Measurements from ENCODE around the gene EXOC3L1.

The EXOC3L1 gene

DNA sequence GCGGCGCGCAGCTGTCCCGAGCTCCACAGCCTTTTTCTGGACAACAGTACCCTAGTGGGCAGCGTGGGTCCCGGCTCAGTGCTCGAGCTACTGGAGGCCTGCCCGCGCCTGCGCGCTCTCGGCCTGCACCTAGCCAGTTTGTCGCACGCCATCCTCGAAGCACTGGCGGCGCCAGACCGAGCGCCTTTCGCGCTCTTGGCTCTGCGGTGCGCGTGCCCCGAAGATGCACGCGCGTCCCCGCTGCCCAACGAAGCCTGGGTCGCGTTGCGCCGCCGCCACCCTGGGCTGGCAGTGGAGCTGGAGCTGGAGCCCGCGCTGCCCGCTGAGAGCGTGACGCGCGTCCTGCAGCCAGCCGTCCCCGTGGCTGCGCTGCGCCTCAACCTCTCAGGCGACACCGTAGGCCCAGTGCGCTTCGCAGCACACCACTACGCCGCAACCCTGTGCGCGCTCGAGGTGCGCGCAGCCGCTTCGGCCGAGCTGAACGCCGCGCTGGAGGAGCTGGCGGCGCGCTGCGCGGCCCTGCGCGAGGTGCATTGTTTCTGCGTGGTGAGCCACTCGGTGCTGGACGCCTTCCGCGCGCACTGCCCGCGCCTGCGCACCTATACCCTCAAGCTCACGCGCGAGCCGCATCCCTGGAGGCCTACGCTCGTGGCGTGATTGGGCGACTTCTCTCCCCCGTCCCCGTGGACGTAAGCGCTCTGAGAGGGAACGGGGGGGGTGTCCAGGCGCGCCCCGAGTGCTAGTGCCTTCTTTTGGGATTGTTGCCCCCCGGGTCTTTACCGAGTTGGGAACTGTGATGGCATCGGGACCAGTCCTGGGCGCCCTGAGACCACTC lies 26.6 kb downstream of the EXOC3L1 start:
- DNase-seq, result no peak

DNA sequence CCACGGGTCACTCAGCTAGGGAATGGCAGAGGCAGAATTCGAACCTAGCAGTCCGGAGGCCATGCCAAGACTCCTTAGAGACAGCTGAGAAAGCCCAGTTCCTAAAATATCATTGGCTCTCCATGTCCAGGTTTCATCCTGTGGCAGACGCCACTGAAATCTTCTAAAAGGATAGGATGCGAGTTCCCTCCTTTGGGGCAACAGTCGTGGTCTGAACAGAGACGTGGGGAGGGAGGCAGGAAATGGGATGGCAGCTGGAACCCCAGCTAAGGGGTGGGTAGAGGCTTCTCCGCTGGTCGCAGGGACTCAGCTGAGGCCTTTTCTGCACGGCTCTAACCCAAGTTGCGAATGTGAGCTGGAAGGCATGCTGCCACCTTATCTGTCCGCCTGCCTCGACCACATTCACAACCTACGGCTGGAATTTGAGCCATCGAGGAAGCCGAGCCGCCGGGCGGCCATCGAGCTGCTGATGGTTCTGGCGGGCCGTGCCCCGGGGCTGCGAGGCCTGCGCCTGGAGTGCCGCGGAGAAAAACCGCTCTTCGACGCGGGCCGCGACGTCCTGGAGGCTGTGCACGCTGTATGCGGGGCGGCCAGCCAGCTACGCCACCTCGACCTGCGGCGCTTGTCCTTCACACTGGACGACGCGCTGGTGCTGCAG lies 27.3 kb downstream of the EXOC3L1 start:
- no peak for DNase-seq

GRCh38 chr16:67161595-67162058 lies 28.3 kb downstream of the EXOC3L1 start:
- no peak for DNase-seq

GRCh38 chr16:67158637-67159600 lies 31.0 kb downstream of the EXOC3L1 start:
- DNase-seq, result peak; percentile 15

DNA sequence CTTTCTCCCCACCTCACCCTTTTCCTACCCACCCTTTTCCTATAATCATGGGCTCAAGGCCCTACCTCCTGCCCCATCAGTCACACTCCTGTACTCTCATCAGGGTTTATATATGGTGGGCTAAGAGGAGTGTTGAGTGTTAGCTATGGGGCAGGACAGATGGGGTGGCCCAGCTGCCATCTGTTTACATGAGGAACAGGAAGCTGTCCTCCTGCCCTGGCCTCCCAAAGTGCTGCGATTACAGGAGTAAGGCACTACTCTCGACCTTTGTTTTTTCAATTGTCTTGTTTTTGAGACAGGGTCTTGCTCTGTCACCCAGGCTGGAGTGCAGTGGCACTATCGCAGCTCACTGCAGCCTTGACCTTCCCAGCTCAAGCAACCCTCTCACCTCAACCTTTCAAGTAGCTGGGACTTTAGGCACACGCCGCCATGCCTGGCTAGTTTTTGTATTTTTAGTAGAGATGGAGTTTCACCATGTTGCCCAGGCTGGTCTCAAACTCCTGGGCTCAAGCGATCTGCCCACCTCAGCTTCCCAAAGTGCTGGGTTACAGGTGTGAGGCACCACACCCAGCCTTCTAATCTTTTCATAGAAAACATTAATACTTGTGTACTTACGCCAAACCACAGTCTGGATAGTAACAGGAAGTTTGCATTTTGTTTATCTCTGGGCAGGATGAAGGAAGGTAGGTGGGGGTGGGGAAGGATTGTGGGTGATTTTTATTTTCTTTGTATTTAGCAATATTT lies 31.9 kb downstream of the EXOC3L1 start:
- DNase-seq, result no peak

DNA sequence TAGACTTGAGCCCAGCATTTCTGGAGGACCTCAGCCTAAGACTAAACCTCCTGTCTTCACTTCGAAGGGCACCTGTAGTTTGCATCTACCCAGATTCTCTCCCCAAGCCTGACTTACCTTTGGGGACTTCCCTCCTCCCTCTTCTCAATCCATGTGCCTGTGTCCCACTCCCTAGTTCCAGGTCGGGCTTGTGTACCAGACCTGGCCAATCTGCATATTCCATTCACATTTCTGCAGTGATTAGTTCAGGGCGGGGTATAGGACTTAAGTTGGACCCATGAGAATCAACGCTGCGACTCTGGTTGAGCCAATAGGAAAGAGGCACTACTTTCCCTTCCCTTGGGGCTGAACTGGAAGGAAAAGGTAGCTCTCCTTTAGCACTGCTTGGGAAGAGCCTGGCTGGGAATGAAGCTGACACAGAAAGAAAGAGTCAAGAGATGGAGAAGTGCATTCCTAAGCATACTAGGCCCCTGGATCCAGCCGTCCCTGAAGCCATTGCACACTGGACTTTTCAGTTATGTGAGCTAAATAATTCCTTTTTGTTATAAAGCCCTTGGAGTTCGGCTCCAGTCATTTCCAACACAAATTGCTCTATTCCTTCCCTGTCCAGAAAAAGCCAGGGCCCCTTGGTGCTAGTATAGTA lies 32.7 kb downstream of the EXOC3L1 start:
- DNase-seq, result no peak

DNA sequence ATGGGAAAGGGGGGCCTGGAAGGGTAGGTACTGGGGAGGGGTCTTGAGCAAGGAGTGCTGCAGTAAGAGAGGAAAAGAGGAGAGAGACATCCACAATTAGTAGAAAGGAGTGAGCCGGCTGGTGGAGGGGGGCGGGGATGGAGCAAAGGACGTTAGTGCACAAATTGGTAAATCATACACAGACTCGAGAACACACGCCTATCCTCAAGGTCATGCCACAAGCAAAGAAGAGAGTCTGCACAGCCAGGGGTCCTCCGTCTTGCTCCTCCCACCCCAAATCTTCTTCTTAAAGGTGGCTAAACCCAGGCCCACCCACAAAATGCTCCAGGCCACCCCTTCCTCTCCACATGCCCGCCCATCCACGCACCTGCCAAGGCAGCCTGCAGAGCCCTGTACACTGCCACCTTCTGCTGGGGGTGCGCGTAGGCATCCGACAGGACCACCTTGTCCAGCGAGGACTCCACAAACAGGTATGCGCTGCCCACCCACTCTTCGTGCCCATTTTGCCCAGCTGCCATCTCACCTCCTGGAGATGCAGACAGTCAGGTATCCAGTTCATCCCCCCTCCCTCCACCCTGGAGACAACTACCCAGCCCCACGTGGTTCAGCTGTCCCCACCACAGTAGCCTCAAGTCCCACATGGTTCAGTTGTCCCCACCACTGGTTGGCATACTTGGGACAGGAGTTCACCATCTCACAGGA lies 33.6 kb downstream of the EXOC3L1 start:
- DNase-seq, result no peak

DNA sequence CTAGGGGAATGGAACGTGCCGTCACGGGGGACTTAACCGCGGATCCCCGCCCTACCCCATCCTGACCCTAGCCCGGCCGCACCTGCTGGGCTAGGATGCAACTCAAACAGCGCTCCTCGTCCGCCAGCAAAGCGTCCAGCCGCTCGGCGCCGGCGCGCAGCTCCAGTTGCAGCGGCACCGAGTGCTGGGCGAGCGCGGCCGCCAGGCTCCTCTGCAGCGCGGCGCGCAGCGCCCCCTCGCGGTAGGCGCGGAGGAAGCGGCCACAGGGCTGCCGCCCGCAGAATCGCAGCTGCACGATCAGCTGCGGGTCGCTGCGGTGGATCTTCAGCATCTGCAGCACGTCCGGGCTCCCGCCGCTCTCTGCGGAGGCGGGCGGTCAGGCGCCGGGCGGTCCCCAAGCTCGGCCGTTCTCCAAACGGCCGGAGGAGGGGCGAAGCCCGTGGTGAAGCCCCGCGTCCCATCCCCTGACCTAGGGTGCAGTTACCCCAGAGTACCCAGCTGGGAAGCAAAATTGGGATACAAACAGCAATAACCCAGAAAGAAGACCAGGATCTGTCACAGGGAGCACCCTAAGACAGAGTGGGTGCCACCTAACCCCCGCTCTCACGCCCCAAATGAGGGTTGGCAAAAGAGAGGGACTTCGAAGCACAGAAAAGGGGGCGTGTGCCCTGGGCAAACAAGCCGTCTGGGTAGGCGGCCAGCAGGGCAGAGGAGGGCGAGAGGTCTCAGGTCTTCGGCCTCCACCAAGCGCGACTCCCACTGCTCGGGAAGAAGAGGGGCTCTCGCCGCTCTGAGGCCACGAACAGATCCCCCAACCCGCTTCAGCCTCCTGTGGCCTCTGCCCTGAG lies 34.4 kb downstream of the EXOC3L1 start:
- peak; percentile 66 for DNase-seq

GRCh38 chr16:67154578-67155294 lies 35.2 kb downstream of the EXOC3L1 start:
- DNase-seq, result no peak

- no peak for DNase-seq
Observed at GRCh38 chr16:67151431-67152097, 38.4 kb downstream of the EXOC3L1 start.

GRCh38 chr16:67150833-67151396 lies 39.0 kb downstream of the EXOC3L1 start, which contains the start of gene B3GNT9:
Gene B3GNT9 (minus strand): TSS chr16:67150998. CDS start chr16:67150485, 513 bp downstream.
- peak; percentile 50 for DNase-seq

GRCh38 chr16:67150047-67150832 lies 39.7 kb downstream of the EXOC3L1 start:
- peak; percentile 40 for DNase-seq

GRCh38 chr16:67149276-67150046 lies 40.5 kb downstream of the EXOC3L1 start:
- no peak for DNase-seq

DNA sequence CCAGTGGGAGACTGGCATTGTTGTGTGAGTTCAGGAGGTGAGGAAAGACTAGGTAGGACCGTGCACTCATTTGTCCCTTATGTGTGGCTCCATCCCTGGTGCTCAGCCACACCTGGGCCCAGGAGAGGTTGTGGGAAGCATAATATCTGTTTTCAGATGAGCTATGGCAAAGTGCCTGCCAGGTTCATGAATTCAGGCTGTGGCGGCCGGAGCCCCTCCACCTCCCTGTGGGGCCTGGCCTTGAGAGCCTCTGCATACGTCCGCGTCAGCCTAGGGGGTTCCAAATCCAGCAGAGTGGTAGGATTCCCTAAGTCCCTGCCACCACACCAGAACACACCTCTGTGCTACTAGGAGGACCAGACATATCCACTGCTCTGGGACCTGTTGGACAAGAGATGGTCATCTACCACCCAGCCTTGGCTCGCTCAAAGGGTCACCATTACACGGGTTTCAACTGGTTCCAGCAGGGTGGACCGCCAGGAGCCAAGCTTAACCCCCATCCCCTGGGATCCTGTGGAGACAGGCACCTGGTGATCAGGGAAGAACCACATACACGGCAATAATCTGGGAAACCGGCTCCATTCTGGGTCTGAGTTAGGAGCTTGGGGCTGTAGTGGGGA lies 41.2 kb downstream of the EXOC3L1 start:
- DNase-seq, result no peak

GRCh38 chr16:67148221-67148620 lies 41.7 kb downstream of the EXOC3L1 start:
- no peak for DNase-seq

DNA sequence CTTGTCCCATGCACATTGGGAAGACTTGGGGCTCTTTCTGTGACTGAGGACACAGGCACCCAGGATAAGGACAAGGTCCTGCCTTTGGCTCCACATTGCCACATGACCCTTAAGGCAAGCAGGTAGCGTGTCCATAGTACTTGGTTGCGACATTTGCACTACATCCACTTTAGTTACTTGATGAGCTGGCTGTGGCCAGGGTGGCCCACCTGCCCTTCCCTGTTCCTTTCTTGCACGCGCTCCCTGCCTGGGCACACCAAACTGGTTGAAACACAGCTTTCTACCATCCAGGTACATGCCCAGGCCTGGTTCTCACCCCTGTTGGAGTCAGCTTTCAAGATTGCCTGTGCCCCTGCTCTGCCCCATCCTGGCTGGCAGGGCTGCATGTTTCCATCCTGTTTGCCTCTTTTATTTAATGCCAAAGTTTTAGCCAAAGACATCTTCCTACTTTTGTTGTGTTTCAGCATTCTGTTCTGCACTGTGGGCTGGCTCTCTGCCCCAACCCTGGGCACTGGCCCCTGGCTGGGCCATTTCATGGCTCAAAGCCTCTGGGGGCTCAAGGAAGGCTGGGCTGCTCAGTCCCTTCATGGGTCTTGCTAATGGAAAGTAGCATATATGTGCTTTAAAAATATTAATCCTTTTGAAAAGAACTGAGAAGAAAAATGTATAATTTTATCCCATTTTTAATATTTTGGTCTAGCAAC lies 42.3 kb downstream of the EXOC3L1 start:
- no peak for DNase-seq

All from NCI-H1436 (cell line).